Esophagus muscularis mucosa (tissue), 4 donors: ENCODE data around the gene NPLOC4.

ENCODE experiments used
- CTCF ChIP-seq, 3 experiments: fragments of 200-600 bp in 2 of 3; fragments of 450-650 bp in 1 of 3; sonication (generic) in 2 of 3; IDR thresholded peaks; one replicate each; pipeline ENCODE4 v1.5.1; 2017 to 2019; ENCODE audit warnings: antibody characterized with exemption in 3 of 3, mild to moderate bottlenecking in 2 of 3, moderate library complexity in 1 of 3
- EP300 ChIP-seq: sonication (generic); formaldehyde crosslinking; IDR thresholded peaks from one replicate; pipeline ENCODE4 v1.6.1; 2017; ENCODE audit warnings: antibody characterized with exemption
- POLR2A ChIP-seq: fragments of 450-650 bp; IDR thresholded peaks from one replicate; pipeline ENCODE4 v1.6.1; 2017; ENCODE audit warnings: antibody characterized with exemption, moderate library complexity, mild to moderate bottlenecking, low read depth
- POLR2AphosphoS5 ChIP-seq, 2 donors: sonication (generic); formaldehyde crosslinking; IDR thresholded peaks; one replicate each; pipeline ENCODE4 v1.6.1; 2017; ENCODE audit warnings: antibody characterized with exemption in 2 of 2

GRCh38 chr17:81646869-81647600 is 10.1 kb upstream of the NPLOC4 start:
- TF ChIP-seq CTCF (IDR thresholded peaks at IDR 0.05) (no peak), POLR2A (no peak), EP300 (no peak), POLR2AphosphoS5 (IDR thresholded peaks at IDR 0.05) (no peak)
